Right lobe of liver (tissue), 6 donors: Measurements from ENCODE around the gene GNPDA1. TPM values are rescaled to one million over a fixed set of nuclear protein-coding genes. Genes with fewer than 3 reads are reported as not detected.
A peak's percentile ranks its signal among the peaks of the same experiment; 100 is the strongest.
"Not testable (repeated sequence)": the region's sequence is repeated elsewhere in the genome, so short reads cannot be mapped to it uniquely, and the experiment has no call there.

Experiments used
- ATAC-seq, 4 donors: fragments of 200-7000 bp; cut with Tn5 transposase; one replicate each; pipeline ENCODE4 v1.9.1; 2020; ENCODE audit warnings: mild to moderate bottlenecking in 4 of 4, moderate library complexity in 4 of 4
- DNase-seq, 3 donors: peaks; one replicate each; pipeline ENCODE4 v3.0.0-alpha.2; 2020
- H3K27ac ChIP-seq, 3 donors: fragments of 200-600 bp; one replicate each; pipeline ENCODE4 v1.8.0; 2022
- H3K27me3 ChIP-seq, 2 donors: fragments of 200-600 bp; one replicate each; pipeline ENCODE4 v1.8.0; 2022
- H3K36me3 ChIP-seq, 4 donors: fragments of 200-600 bp; sonication (generic) in 1 of 4; one replicate each; pipeline versions ENCODE4 v1.5.1 to v1.8.0; 2017 to 2022; ENCODE audit warnings: control low read depth in 1 of 4
- H3K4me1 ChIP-seq, 4 donors: fragments of 200-600 bp; sonication (generic) in 1 of 4; one replicate each; pipeline versions ENCODE4 v1.5.1 to v1.8.0; 2017 to 2022; ENCODE audit warnings: control low read depth in 1 of 4
- H3K4me3 ChIP-seq, 3 donors: fragments of 200-600 bp; one replicate each; pipeline ENCODE4 v1.8.0; 2022
- H3K9me3 ChIP-seq, 4 donors: fragments of 200-600 bp; sonication (generic) in 1 of 4; one replicate each; pipeline versions ENCODE4 v1.5.1 to v1.8.0; 2017 to 2022; ENCODE audit warnings: control low read depth in 1 of 4
- CTCF ChIP-seq, 4 donors: fragments of 200-600 bp in 3 of 4; fragments of 450-650 bp in 1 of 4; IDR thresholded peaks; one replicate each; pipeline versions ENCODE4 v1.5.1 to v1.8.0; 2016 to 2022; ENCODE audit warnings: antibody characterized with exemption in 4 of 4, mild to moderate bottlenecking in 2 of 4
- POLR2A ChIP-seq: fragments of 450-650 bp; IDR thresholded peaks from one replicate; pipeline ENCODE4 v1.6.1; 2017; ENCODE audit warnings: antibody characterized with exemption, mild to moderate bottlenecking
- WGBS: methylation state at CpG from one replicate; pipeline ENCODE4 v1.1.6; 2018; ENCODE audit warnings: low coverage, low lambda C conversion rate; ENCODE audit not compliant: insufficient coverage; ENCODE audit errors: missing lambda C conversion rate; 5-methylcytosine and 5-hydroxymethylcytosine counted together
- intact Hi-C, 2 donors: fragments of 100-400 bp; cut with DNase I; formaldehyde crosslinking; loops; one replicate each; pipeline versions ENCODE4 v1.11.2 to v1.14.1; 2022
- total RNA-seq, 6 experiments: library from RNA; depleted of rRNA in 2 of 6; stranded (reverse); fragments of >200 nt in 2 of 6; fragmentation: NEBNext Ultra II Directional in 3 of 6; extraction: Animal tissue kit (Norgen Biotek cat#: 25700) in 3 of 6; gene quantifications; one replicate each; pipeline versions ENCODE4 v1.1.0 to v1.2.4, GENCODE V29; 2016 to 2023
- donor health status: DM: no; HTN: yes; CAD: no.
- donor health status: DM: no; HTN: no; CAD: no.
- donor health status: DM: no; HTN: no; CAD: no.
- donor health status: DM: no; HTN: yes; CAD: no.
- donor health status: DM: no; HTN: yes; CAD: no.

The GNPDA1 gene
- total RNA-seq, 6 experiments from 2014 or later, result 6.3 to 22.1 (median 14.9) TPM

- intact Hi-C loops, result no loop called here
- Histone ChIP-seq H3K27ac (no peak overlapping the region), H3K4me3 (no peak overlapping the region), H3K36me3 (no peaks in the 10 kb centered on the region), H3K4me1 (no peaks in the 10 kb centered on the region), H3K9me3 (no peaks in the 10 kb centered on the region), H3K27me3 (no peaks in the 10 kb centered on the region)
- DNase-seq, result no peak
- no peak for ATAC-seq
- TF ChIP-seq POLR2A (no peak), CTCF (IDR thresholded peaks at IDR 0.05) (no peak)
Observed at GRCh38 chr5:142034994-142035393, 22.2 kb upstream of the GNPDA1 start.

GRCh38 chr5:142033632-142034567 lies 21.1 kb upstream of the GNPDA1 start:
- H3K4me3 ChIP-seq, DNase-seq, H3K4me1 ChIP-seq, H3K36me3 ChIP-seq, H3K9me3 ChIP-seq, H3K27me3 ChIP-seq, intact Hi-C loops, ATAC-seq, H3K27ac ChIP-seq: not testable (repeated sequence)
- WGBS, result 69% methylated on average over 9 of the region's 15 CpGs

- TF ChIP-seq CTCF (IDR thresholded peaks at IDR 0.05) (no peak), POLR2A (no peak)
- H3K4me3 ChIP-seq, result no peak overlapping the region
- H3K27me3 ChIP-seq, result no peaks in the 10 kb centered on the region
- H3K27ac ChIP-seq, result no peak overlapping the region
- ATAC-seq, result no peak
- H3K36me3 ChIP-seq, result no peaks in the 10 kb centered on the region
- DNase-seq, result no peak
- H3K9me3 ChIP-seq, result no peaks in the 10 kb centered on the region
- H3K4me1 ChIP-seq, result no peaks in the 10 kb centered on the region
- WGBS, result 70% methylated on average over 18 of the region's 19 CpGs
- intact Hi-C loops, result no loop called here
Observed at GRCh38 chr5:142032747-142033631, 20.2 kb upstream of the GNPDA1 start.

GRCh38 chr5:142032150-142032549 lies 19.3 kb upstream of the GNPDA1 start:
- Histone ChIP-seq H3K4me1 (no peaks in the 10 kb centered on the region), H3K9me3 (no peaks in the 10 kb centered on the region), H3K4me3 (no peak overlapping the region), H3K27me3 (no peaks in the 10 kb centered on the region), H3K27ac (no peak overlapping the region), H3K36me3 (no peaks in the 10 kb centered on the region)
- no peak for TF ChIP-seq POLR2A
- no peak for TF ChIP-seq CTCF (IDR thresholded peaks at IDR 0.05)
- DNase-seq (no peak), ATAC-seq (no peak)
- WGBS, result 88% methylated on average over 2 of the region's 2 CpGs
- intact Hi-C loops, result no loop called here

GRCh38 chr5:142025637-142026036 lies 12.8 kb upstream of the GNPDA1 start:
- no peaks in the 10 kb centered on the region for H3K27me3 ChIP-seq
- no peaks in the 10 kb centered on the region for H3K36me3 ChIP-seq
- peak overlapping the region in 1 of 3 donors; percentile 45 for H3K4me3 ChIP-seq
- H3K4me1 ChIP-seq, result peaks cover 0 to 7% (median 0%) of the 10 kb centered on the region in 4 donors
- ATAC-seq (no peak), DNase-seq (no peak)
- no peaks in the 10 kb centered on the region for H3K9me3 ChIP-seq
- TF ChIP-seq POLR2A (no peak), CTCF (IDR thresholded peaks at IDR 0.05) (no peak)
- WGBS, result 80% methylated on average over 7 of the region's 8 CpGs
- no peak overlapping the region for H3K27ac ChIP-seq
- intact Hi-C loops, result no loop called here
